WTC11 (cell line): ENCODE data around the gene GPR153.
A peak's percentile ranks its signal among the peaks of the same experiment; 100 is the strongest.

Experiments used
- CTCF ChIP-seq: fragments of 200-600 bp; IDR thresholded peaks from 2 replicates; pipeline ENCODE4 v1.8.0; 2022; ENCODE audit warnings: antibody characterized with exemption
- JUN ChIP-seq: sonication (generic); formaldehyde crosslinking; IDR thresholded peaks from 2 replicates; pipeline ENCODE4 v1.8.0; 2023; ENCODE audit warnings: mild to moderate bottlenecking, missing genetic modification reagents
- ZBTB21 ChIP-seq: sonication (generic); formaldehyde crosslinking; IDR thresholded peaks from 2 replicates; pipeline ENCODE4 v1.8.1; 2023; ENCODE audit warnings: mild to moderate bottlenecking, missing genetic modification reagents, borderline replicate concordance
- ZNF121 ChIP-seq: sonication (generic); formaldehyde crosslinking; IDR thresholded peaks from 2 replicates; pipeline ENCODE4 v1.8.0; 2023; ENCODE audit warnings: missing genetic modification reagents
- TF ChIP-seq, protein P1 (sequence below): sonication (generic); formaldehyde crosslinking; IDR thresholded peaks from 2 replicates; pipeline ENCODE4 v1.8.1; 2022; ENCODE audit warnings: low read depth, mild to moderate bottlenecking, moderate library complexity, missing genetic modification reagents, borderline replicate concordance
- TF ChIP-seq, protein P2 (sequence below): sonication (generic); formaldehyde crosslinking; IDR thresholded peaks from 2 replicates; pipeline ENCODE4 v1.8.0; 2022; ENCODE audit warnings: mild to moderate bottlenecking, missing genetic modification reagents

- TF ChIP-seq CTCF (no peak), ZBTB21 (CRISPR knock-in tag) (no peak), JUN (CRISPR knock-in tag) (peak; percentile 92), ZNF121 (CRISPR knock-in tag) (no peak)
- TF ChIP-seq, protein P1, sequence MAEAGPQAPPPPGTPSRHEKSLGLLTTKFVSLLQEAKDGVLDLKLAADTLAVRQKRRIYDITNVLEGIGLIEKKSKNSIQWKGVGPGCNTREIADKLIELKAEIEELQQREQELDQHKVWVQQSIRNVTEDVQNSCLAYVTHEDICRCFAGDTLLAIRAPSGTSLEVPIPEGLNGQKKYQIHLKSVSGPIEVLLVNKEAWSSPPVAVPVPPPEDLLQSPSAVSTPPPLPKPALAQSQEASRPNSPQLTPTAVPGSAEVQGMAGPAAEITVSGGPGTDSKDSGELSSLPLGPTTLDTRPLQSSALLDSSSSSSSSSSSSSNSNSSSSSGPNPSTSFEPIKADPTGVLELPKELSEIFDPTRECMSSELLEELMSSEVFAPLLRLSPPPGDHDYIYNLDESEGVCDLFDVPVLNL (CRISPR knock-in tag), result no peak
- TF ChIP-seq, protein P2, sequence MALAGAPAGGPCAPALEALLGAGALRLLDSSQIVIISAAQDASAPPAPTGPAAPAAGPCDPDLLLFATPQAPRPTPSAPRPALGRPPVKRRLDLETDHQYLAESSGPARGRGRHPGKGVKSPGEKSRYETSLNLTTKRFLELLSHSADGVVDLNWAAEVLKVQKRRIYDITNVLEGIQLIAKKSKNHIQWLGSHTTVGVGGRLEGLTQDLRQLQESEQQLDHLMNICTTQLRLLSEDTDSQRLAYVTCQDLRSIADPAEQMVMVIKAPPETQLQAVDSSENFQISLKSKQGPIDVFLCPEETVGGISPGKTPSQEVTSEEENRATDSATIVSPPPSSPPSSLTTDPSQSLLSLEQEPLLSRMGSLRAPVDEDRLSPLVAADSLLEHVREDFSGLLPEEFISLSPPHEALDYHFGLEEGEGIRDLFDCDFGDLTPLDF (CRISPR knock-in tag), result no peak
Measured at GRCh38 chr1:6199298-6200187, 61.4 kb downstream of the GPR153 start, which contains the start of gene RPL22.
